ENCODE data around the gene MBTPS1.

Gene MBTPS1

GRCh38 chr16:84110527-84110926 lies 6.2 kb downstream of the MBTPS1 start:
- no peak overlapping the region for H3K4me3 ChIP-seq
- DNase-seq (ENCODE audit: low spot score) = no peak
- no peak overlapping the region for H3K27ac ChIP-seq
- TF ChIP-seq CTCF (IDR thresholded peaks at IDR 0.05) = no peak

GRCh38 chr16:84109598-84110335 lies 7.0 kb downstream of the MBTPS1 start:
- Histone ChIP-seq H3K27ac (peak overlapping the region in 1 of 2 donors; percentile 18), H3K4me3 (no peak overlapping the region)
- TF ChIP-seq CTCF (IDR thresholded peaks at IDR 0.05) = no peak
- no peak for DNase-seq (ENCODE audit: low spot score)

GRCh38 chr16:84107921-84108320 lies 8.8 kb downstream of the MBTPS1 start:
- Histone ChIP-seq H3K4me3 (no peak overlapping the region), H3K27ac (no peak overlapping the region)
- TF ChIP-seq CTCF (IDR thresholded peaks at IDR 0.05) = no peak
- no peak for DNase-seq (ENCODE audit: low spot score)

GRCh38 chr16:84105948-84106740 lies 10.6 kb downstream of the MBTPS1 start:
- Histone ChIP-seq H3K4me3 (no peak overlapping the region), H3K27ac (no peak overlapping the region)
- no peak for TF ChIP-seq CTCF (IDR thresholded peaks at IDR 0.05)
- no peak for DNase-seq (ENCODE audit: low spot score)

GRCh38 chr16:84105301-84105815 lies 11.4 kb downstream of the MBTPS1 start:
- no peak for TF ChIP-seq CTCF (IDR thresholded peaks at IDR 0.05)
- Histone ChIP-seq H3K4me3 (no peak overlapping the region), H3K27ac (no peak overlapping the region)
- DNase-seq (ENCODE audit: low spot score) = no peak

GRCh38 chr16:84104231-84104630 lies 12.5 kb downstream of the MBTPS1 start:
- Histone ChIP-seq H3K27ac (no peak overlapping the region), H3K4me3 (no peak overlapping the region)
- DNase-seq (ENCODE audit: low spot score) = no peak
- no peak for TF ChIP-seq CTCF (IDR thresholded peaks at IDR 0.05)
